Posterior cingulate gyrus (tissue), 11 donors: ENCODE data around the gene NUP205.
"Not testable (repeated sequence)": the region's sequence is repeated elsewhere in the genome, so short reads cannot be mapped to it uniquely, and the experiment has no call there.

Experiments used
- DNase-seq, 10 donors: peaks; one replicate each; pipeline versions ENCODE4 v3.0.0 to v3.0.0-alpha.2; 2020 to 2021; ENCODE audit warnings: mixed read lengths in 3 of 10
- intact Hi-C: fragments of 100-400 bp; cut with DNase I; formaldehyde crosslinking; loops from one replicate; pipeline ENCODE4 v1.15.1; 2023

Gene NUP205

DNA sequence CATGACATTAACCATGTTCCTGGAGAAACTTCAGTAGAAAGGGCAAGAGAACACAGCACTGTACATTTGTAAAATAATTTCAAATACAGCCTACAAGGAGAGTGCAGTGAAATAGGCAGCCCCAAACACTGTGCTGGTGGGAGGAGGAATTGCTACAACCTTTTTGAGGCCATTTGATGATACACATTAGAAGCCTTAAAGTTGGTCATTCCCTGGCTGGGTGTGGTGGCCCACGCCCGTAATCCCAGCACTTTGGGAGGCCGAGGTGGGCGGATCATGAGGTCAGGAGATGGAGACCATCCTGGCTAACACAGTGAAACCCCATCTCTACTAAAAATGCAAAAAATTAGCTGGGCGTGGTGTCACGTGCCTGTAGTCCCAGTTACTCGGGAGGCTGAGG is 134.9 kb downstream of the NUP205 start:
- DNase-seq, intact Hi-C loops: not testable (repeated sequence)

DNA sequence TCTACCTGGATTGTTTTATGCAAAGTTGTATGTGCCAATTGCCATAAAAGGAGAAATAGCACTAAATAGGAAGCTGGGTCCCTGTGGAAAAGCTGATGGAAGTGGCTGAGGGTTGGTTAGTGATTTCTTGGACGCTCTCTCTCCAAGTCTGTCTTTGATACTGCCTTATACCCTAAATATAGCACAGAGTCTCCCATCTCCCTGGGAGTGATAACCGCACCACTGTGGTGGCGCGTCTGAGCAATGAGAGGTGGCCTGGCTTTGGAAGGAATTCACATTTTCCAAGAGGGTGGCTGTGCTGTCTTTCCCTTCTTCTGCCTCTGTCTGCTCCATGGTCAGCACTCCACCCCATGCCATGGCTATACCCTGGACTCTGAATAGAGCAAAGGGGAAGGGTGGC is 135.8 kb downstream of the NUP205 start:
- no peak for DNase-seq
- intact Hi-C loops = no loop called here

DNA sequence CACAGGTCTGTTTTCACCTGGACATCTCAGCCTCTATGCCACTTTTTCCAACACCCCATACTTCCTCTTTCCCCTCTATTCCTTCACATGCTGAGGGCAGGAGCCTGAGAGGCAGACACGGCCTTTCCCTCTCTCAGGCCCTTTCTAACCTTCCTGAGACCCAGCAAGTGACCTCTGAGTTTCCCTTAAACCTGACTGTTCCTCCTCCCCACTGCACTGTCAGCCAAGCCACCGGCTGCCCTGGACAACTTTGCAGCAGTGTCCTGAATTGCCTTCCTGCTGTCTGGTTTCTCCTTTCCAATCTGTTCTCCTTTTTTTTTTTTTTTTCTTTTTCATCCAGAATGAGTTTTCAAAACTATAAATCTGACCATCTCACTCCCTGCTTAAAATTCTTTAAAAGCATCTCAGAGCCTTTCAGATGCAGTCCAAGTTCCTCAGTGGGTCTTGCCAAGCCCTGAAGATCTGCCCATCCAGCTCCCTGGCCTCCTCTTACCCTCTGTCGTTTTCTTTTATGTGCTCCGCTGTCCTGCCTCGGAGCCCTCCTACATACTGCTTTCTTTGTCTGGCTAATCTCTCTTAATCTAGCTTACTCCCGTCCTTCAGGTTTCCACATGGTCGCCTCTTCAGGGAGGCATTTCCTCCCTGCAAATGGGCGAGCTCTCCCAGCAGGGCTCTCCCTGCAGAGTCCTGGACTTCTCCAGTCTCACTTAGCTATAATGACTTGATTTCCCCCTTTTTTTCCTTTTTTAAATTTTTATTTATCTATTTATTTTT is 139.7 kb downstream of the NUP205 start:
- intact Hi-C loops = no loop called here
- no peak for DNase-seq
